Glomerular visceral epithelial cell (primary cell): Measurements from ENCODE around the gene MC5R.
"Not testable (repeated sequence)": the region's sequence is repeated elsewhere in the genome, so short reads cannot be mapped to it uniquely, and the experiment has no call there.

Source experiments
- DNase-seq: peaks from one replicate; pipeline ENCODE4 v3.0.0-alpha.2; 2016; ENCODE audit errors: extremely low spot score

MC5R gene

GRCh38 chr18:13849791-13850190 is 25.8 kb downstream of the MC5R start:
- no peak for DNase-seq

GRCh38 chr18:13862898-13863297 is 38.9 kb downstream of the MC5R start:
- DNase-seq = not testable (repeated sequence)

DNA sequence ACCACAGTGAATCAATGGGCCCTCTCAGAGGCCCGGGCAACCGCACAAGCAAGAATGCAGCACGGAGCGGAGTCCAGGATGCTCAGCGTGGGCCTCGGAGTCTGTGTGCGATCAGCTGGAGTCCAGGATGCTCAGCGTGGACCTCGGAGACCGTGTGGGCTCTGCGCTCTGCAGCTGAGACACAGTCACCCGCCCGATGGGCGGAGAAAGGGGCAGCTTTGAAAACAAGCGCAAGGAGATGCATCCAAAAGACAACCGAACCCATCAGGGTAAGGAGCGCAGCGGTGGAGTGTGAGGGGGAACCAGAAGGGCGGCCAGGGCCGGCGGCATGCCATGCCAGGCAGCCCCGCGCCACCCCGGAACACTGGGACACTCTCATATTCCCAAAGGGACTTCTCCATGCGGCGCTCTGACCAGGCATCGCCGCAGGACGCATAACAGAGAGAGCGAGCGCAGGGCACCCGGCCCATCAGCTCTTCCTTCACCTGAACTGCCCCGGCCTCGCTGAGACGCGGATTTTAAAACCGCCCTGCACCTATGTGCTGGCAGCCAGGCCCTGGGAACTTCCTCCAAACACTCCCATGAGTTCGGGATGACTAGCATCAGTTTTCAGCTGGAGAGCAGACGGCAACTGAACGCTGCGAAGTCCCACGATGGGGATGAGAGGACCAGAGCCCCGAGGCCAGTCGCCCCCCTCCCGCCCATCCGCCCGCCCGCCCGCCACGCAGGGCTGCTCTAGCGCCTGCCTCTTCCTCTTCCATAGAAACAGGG is 44.7 kb downstream of the MC5R start:
- peak; percentile 3 for DNase-seq

DNA sequence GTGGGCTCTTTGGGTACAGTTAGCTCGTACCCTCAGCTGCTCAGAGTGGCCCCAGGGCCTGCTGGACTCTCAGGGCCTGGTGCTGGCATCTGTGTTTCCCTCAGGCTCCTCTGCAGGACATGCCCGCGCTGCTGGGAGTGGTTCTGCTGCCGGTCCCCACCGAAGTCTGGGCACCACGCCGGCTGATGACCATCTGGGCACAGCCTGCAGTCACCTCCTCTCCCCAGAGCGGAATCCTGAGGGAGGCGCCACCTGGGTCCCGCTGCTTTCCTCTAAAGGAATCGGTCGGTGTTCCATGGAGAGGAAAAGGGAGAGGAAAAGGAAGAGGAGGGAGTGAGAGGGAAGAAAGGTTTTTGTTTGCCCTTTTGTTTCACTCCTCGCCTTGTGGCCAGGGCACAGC is 47.8 kb downstream of the MC5R start:
- DNase-seq = no peak

DNA sequence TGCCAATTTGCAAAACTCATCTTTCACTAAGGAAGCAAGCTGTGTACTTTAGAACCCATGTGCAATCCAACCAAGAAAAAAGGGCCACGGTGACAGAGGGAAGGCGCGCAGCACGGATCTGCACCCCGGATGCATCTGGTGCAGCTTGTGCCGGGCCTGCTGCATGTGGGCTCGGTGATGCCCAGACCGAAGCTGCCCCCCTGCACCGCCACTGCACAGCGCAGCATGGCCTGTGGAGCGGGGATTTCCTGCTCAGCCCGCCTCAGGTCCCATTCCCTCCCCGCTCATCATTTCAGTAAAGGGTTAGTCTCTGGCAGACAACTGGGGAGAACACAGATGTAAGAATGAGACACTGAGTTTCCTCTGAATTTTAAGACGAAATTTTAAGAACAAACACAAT is 48.4 kb downstream of the MC5R start:
- no peak for DNase-seq

- no peak for DNase-seq
These were observed 49.0 kb downstream of the MC5R start for GRCh38 chr18:13872932-13873331.

DNA sequence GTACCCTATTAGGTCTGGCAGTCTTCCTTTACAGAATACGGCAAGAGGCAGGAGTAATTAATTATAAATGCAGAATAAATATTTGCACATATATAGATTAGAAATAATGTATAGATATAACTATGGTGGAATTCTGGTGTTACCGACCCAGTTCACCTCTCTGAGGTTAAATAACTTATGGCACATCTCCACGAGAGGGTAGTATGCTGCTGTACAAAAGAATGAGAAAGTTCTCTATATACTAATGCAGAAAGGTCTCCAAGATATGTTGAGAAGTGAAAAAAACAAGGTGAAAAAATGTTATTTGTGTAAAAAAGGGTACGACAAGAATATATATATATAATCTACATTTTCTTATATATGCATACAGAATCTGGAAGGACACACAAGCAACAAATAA is 50.6 kb downstream of the MC5R start:
- DNase-seq = no peak
